ENCODE data around the gene CAPN12.

Gene CAPN12

GRCh38 chr19:38743394-38744297, 628 bp downstream of the CAPN12 start:
- TF ChIP-seq, protein P1, sequence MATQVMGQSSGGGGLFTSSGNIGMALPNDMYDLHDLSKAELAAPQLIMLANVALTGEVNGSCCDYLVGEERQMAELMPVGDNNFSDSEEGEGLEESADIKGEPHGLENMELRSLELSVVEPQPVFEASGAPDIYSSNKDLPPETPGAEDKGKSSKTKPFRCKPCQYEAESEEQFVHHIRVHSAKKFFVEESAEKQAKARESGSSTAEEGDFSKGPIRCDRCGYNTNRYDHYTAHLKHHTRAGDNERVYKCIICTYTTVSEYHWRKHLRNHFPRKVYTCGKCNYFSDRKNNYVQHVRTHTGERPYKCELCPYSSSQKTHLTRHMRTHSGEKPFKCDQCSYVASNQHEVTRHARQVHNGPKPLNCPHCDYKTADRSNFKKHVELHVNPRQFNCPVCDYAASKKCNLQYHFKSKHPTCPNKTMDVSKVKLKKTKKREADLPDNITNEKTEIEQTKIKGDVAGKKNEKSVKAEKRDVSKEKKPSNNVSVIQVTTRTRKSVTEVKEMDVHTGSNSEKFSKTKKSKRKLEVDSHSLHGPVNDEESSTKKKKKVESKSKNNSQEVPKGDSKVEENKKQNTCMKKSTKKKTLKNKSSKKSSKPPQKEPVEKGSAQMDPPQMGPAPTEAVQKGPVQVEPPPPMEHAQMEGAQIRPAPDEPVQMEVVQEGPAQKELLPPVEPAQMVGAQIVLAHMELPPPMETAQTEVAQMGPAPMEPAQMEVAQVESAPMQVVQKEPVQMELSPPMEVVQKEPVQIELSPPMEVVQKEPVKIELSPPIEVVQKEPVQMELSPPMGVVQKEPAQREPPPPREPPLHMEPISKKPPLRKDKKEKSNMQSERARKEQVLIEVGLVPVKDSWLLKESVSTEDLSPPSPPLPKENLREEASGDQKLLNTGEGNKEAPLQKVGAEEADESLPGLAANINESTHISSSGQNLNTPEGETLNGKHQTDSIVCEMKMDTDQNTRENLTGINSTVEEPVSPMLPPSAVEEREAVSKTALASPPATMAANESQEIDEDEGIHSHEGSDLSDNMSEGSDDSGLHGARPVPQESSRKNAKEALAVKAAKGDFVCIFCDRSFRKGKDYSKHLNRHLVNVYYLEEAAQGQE (IDR thresholded peaks at IDR 0.05; ENCODE audit: insufficient read depth in 1 of 2, low read depth in 2 of 2, low read length in 2 of 2), result no peak
- TF ChIP-seq TAF1 (IDR thresholded peaks at IDR 0.05; ENCODE audit: borderline replicate concordance, insufficient read depth, low read length) (no peak), FOXP2 (optimal IDR thresholded peaks at IDR 0.05; ENCODE audit: borderline replicate concordance, extremely low read depth, extremely low read length, insufficient read depth) (no peak), POLR2AphosphoS5 (IDR thresholded peaks at IDR 0.05; ENCODE audit: low read depth, low read length) (no peak), SIN3A (IDR thresholded peaks at IDR 0.05; ENCODE audit: borderline replicate concordance, insufficient read depth, low read length) (no peak)

GRCh38 chr19:38742906-38743305, 1.4 kb downstream of the CAPN12 start:
- TF ChIP-seq TAF1 (IDR thresholded peaks at IDR 0.05; ENCODE audit: borderline replicate concordance, insufficient read depth, low read length), result no peak
- TF ChIP-seq SIN3A (IDR thresholded peaks at IDR 0.05; ENCODE audit: borderline replicate concordance, insufficient read depth, low read length), result no peak
- TF ChIP-seq POLR2AphosphoS5 (IDR thresholded peaks at IDR 0.05; ENCODE audit: low read depth, low read length), result no peak
- TF ChIP-seq, protein P1 (IDR thresholded peaks at IDR 0.05; ENCODE audit: insufficient read depth in 1 of 2, low read depth in 2 of 2, low read length in 2 of 2), result no peak
- TF ChIP-seq FOXP2 (optimal IDR thresholded peaks at IDR 0.05; ENCODE audit: borderline replicate concordance, extremely low read depth, extremely low read length, insufficient read depth), result no peak

DNA sequence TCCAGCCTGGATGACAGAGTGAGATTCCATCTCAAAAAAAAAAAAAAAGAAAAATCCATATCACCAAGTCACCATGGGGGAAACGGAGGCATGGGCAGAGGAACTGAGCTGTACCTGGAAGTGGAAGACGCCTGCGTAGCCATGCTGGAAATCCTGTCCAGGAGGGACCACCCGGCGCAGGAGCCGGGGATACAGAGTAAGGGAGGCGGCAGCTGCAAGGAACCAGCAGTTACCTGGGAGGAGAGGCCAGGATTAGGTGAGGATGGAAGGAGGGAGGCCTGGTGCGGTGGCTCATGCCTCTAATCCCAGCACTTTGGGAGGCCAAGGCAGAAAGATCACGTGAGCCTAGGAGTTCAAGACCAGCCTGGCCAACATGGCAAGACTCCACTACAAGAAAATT, 2.0 kb downstream of the CAPN12 start:
- TF ChIP-seq FOXP2 (optimal IDR thresholded peaks at IDR 0.05; ENCODE audit: borderline replicate concordance, extremely low read depth, extremely low read length, insufficient read depth), result no peak
- TF ChIP-seq, protein P1 (IDR thresholded peaks at IDR 0.05; ENCODE audit: insufficient read depth in 1 of 2, low read depth in 2 of 2, low read length in 2 of 2), result no peak
- TF ChIP-seq SIN3A (IDR thresholded peaks at IDR 0.05; ENCODE audit: borderline replicate concordance, insufficient read depth, low read length), result no peak
- no peak for TF ChIP-seq POLR2AphosphoS5 (IDR thresholded peaks at IDR 0.05; ENCODE audit: low read depth, low read length)
- no peak for TF ChIP-seq TAF1 (IDR thresholded peaks at IDR 0.05; ENCODE audit: borderline replicate concordance, insufficient read depth, low read length)

GRCh38 chr19:38741670-38742069, 2.6 kb downstream of the CAPN12 start:
- TF ChIP-seq POLR2AphosphoS5 (IDR thresholded peaks at IDR 0.05; ENCODE audit: low read depth, low read length), result no peak
- TF ChIP-seq, protein P1 (IDR thresholded peaks at IDR 0.05; ENCODE audit: insufficient read depth in 1 of 2, low read depth in 2 of 2, low read length in 2 of 2), result no peak
- TF ChIP-seq TAF1 (IDR thresholded peaks at IDR 0.05; ENCODE audit: borderline replicate concordance, insufficient read depth, low read length), result no peak

Data from PFSK-1 (cell line).